WTC11 (cell line): Measurements from ENCODE around the gene CELF4.

Source experiments
- GRHL2 ChIP-seq: fragments of 250-450 bp; sonication (Bioruptor Pico); IDR thresholded peaks from 2 replicates; pipeline ENCODE4 v1.8.0; 2022; ENCODE audit warnings: mild to moderate bottlenecking, moderate library complexity; ENCODE audit not compliant: insufficient replicate concordance, severe bottlenecking
- NR2C2 ChIP-seq: sonication (generic); formaldehyde crosslinking; IDR thresholded peaks from 2 replicates; pipeline ENCODE4 v1.8.0; 2022; ENCODE audit warnings: mild to moderate bottlenecking, missing genetic modification reagents
- SP1 ChIP-seq: sonication (generic); formaldehyde crosslinking; conservative IDR thresholded peaks from 2 replicates; pipeline ENCODE4 v1.8.1; 2022; ENCODE audit warnings: missing genetic modification reagents
- TF ChIP-seq, protein P1 (sequence below): sonication (generic); formaldehyde crosslinking; IDR thresholded peaks from 2 replicates; pipeline ENCODE4 v1.8.0; 2022; ENCODE audit warnings: mild to moderate bottlenecking, missing genetic modification reagents
- TF ChIP-seq, protein P2 (sequence below): fragments of 200-600 bp; IDR thresholded peaks from 2 replicates; pipeline ENCODE4 v1.8.0; 2022; ENCODE audit warnings: antibody characterized with exemption

DNA sequence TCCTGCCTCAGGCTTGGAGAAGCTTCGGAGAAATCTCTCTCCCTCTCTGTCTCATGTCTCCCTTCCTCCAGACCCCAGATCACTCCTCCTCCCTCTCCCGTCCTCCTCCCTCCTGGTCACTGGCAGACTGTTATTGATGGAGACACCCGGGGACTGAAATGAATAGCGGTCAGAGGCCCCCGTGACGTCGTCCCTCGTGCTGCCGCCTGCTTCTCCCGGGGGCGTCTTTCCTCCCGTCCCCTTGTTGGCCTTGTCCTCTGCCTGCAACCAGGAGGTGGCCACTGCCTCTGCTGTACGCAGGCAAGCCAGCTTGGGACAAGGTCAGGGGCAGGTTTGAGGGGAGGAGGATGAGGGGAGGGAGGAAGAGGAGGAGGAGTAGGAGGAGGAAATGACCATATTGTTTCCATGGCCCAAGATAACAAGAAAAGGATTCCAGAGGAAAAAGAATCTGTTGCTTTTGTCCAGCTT is 78.2 kb downstream of the CELF4 start:
- no peak for TF ChIP-seq NR2C2 (CRISPR knock-in tag)
- TF ChIP-seq, protein P1, sequence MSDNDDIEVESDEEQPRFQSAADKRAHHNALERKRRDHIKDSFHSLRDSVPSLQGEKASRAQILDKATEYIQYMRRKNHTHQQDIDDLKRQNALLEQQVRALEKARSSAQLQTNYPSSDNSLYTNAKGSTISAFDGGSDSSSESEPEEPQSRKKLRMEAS (CRISPR knock-in tag) = no peak
- no peak for TF ChIP-seq GRHL2 (CRISPR knock-in tag)
- TF ChIP-seq, protein P2, sequence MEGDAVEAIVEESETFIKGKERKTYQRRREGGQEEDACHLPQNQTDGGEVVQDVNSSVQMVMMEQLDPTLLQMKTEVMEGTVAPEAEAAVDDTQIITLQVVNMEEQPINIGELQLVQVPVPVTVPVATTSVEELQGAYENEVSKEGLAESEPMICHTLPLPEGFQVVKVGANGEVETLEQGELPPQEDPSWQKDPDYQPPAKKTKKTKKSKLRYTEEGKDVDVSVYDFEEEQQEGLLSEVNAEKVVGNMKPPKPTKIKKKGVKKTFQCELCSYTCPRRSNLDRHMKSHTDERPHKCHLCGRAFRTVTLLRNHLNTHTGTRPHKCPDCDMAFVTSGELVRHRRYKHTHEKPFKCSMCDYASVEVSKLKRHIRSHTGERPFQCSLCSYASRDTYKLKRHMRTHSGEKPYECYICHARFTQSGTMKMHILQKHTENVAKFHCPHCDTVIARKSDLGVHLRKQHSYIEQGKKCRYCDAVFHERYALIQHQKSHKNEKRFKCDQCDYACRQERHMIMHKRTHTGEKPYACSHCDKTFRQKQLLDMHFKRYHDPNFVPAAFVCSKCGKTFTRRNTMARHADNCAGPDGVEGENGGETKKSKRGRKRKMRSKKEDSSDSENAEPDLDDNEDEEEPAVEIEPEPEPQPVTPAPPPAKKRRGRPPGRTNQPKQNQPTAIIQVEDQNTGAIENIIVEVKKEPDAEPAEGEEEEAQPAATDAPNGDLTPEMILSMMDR = no peak
- TF ChIP-seq SP1 (CRISPR knock-in tag) = no peak
